Right atrium auricular region (tissue), 2 donors: ENCODE data around the gene CLDN34. TPM values are rescaled to one million over a fixed set of nuclear protein-coding genes. Genes with fewer than 3 reads are reported as not detected.

Experiments
- DNase-seq: peaks from one replicate; pipeline ENCODE4 v3.0.0-alpha.2; 2019; ENCODE audit warnings: low spot score
- H3K27ac ChIP-seq, 2 donors: fragments of 200-600 bp; sonication (generic); 1 replicate in 1 of 2; 2 replicates in 1 of 2; pipeline ENCODE4 v1.5.1; 2016 to 2019
- H3K27me3 ChIP-seq, 2 donors: fragments of 200-600 bp; sonication (generic); one replicate each; pipeline versions ENCODE4 v1.5.1 to v1.6.0; 2017 to 2019
- H3K36me3 ChIP-seq: fragments of 200-600 bp; sonication (generic); one replicate; pipeline ENCODE4 v1.5.1; 2016
- H3K4me1 ChIP-seq, 2 donors: fragments of 200-600 bp; sonication (generic); one replicate each; pipeline versions ENCODE4 v1.5.1 to v1.6.0; 2017 to 2019
- H3K4me3 ChIP-seq, 2 donors: fragments of 200-600 bp; sonication (generic); 1 replicate in 1 of 2; 2 replicates in 1 of 2; pipeline ENCODE4 v1.5.1; 2017 to 2019; ENCODE audit warnings: mild to moderate bottlenecking in 1 of 2, moderate library complexity in 1 of 2
- H3K9me3 ChIP-seq, 2 donors: fragments of 200-600 bp; sonication (generic); one replicate each; pipeline ENCODE4 v1.5.1; 2019
- total RNA-seq, 2 donors: library from RNA; depleted of rRNA; stranded (reverse); fragments of >200 nt; gene quantifications; one replicate each; pipeline ENCODE4 v1.1.0, GENCODE V29; 2016
- TF ChIP-seq, protein P1 (sequence below), 2 donors: fragments of 200-600 bp; sonication (generic); IDR thresholded peaks; one replicate each; pipeline ENCODE4 v1.5.1; 2019; ENCODE audit warnings: antibody characterized with exemption in 2 of 2

The CLDN34 gene
- total RNA-seq, 2 donors from 2014 or later = not detected

DNA sequence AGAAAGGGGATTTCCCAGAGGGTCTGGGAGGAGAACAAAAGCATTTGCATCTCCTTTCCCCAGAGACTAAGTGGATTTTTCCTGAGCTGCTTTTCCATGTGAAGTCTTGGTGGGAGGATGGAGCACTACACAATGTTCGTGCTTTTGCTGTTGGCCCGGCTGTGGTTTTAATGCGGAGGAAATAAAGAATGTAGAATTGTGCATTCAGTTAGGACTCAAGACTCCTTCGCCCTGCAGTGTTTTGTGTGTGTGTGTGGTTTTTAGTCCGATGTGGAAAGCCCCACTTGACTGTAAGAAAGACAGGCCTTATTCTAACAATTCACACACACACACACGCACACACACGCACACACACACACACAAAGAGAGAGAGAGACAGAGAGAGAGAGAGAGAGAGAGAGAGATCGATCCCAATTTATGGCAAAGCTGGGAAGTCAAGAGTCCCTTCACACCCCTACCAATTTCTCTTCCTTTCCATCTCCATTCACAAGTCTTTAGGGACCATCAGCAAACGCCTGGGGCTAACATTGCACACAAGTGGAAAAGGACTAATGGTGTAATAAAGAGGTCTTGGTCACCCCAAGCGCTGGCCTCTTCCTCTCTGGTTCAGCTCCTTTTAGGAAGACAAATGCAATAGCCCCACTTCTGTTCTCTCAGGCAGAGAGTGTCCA is 44.2 kb downstream of the CLDN34 start:
- Histone ChIP-seq H3K9me3 (no peaks in the 10 kb centered on the region), H3K27ac (no peak overlapping the region), H3K27me3 (no peaks in the 10 kb centered on the region), H3K4me3 (no peak overlapping the region), H3K4me1 (peaks cover 0 to 10% of the 10 kb centered on the region in 2 donors), H3K36me3 (no peaks in the 10 kb centered on the region)
- no peak for DNase-seq
- TF ChIP-seq, protein P1, sequence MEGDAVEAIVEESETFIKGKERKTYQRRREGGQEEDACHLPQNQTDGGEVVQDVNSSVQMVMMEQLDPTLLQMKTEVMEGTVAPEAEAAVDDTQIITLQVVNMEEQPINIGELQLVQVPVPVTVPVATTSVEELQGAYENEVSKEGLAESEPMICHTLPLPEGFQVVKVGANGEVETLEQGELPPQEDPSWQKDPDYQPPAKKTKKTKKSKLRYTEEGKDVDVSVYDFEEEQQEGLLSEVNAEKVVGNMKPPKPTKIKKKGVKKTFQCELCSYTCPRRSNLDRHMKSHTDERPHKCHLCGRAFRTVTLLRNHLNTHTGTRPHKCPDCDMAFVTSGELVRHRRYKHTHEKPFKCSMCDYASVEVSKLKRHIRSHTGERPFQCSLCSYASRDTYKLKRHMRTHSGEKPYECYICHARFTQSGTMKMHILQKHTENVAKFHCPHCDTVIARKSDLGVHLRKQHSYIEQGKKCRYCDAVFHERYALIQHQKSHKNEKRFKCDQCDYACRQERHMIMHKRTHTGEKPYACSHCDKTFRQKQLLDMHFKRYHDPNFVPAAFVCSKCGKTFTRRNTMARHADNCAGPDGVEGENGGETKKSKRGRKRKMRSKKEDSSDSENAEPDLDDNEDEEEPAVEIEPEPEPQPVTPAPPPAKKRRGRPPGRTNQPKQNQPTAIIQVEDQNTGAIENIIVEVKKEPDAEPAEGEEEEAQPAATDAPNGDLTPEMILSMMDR (IDR thresholded peaks at IDR 0.05) = no peak

DNA sequence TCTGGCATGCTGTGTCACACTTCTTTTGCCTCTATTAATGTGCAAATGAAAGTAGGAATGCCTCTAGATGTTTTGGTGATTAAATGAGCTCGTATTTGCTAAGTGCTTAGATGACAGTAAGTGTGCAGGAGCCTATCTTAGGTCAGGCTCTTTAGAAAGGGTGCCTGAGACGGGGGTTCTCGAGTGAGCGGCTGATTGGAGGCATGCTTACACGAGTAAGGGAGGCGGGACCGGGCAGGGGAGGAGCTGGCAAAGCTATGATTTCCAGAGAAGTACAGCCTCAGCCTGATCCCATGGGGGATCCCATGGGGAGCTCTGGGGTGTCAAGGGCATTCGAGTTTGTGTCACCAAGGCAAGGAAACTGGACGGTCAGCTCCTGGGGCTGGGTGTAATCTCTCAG is 44.8 kb downstream of the CLDN34 start:
- Histone ChIP-seq H3K27me3 (no peaks in the 10 kb centered on the region), H3K27ac (no peak overlapping the region)
- TF ChIP-seq, protein P1 (IDR thresholded peaks at IDR 0.05) = no peak

DNA sequence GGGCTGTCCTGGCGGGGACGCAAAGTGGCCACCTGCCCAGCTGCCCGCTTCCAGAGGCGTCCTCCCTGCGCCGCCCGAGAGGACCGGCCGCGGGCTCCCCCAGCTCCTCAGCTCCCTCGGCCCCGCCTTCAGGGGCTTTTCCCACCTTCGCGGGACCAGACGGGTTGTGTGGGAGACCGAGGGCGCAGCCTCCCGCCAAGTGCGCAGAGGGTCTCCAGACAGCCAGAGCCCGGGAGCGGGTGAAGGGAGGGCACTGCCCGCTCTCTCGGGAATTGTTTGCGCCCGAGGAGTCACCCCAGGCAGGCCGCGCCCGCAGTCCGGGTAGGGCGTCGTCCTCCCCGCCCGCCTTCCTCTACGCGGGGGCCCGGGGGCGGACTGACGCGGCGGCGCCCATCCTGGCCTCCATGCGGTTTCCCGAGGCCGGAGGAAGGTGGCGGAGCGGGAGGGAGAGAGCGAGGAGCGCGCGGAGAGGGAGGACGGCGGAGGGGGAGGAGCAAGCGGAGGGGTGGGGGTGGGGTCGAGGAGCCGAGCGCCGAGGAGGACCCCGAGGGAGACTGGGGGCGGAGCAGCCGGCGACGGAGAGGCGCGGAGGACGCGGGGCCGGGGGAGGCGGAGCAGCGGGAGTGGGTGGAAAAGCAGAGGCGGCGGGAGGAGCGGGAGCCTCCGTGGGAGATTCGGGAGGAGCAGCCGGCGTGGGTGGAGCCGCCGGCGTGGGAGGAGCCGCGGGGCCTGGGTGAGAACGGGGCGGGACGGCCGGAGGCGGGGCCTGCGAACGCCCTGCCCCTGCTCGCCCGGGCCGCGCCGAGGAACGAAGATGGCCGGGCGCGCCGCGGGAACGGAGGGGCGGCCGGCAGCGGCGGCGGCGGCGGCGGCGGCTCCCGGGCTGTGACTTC is 47.5 kb downstream of the CLDN34 start:
- peaks cover 0 to 19% of the 10 kb centered on the region in 2 donors for H3K4me1 ChIP-seq
- no peaks in the 10 kb centered on the region for H3K27me3 ChIP-seq
- H3K36me3 ChIP-seq = no peaks in the 10 kb centered on the region
- TF ChIP-seq, protein P1 (IDR thresholded peaks at IDR 0.05) = no peak
- H3K27ac ChIP-seq = peak overlapping the region; percentile 84 to 88
- peak; percentile 80 for DNase-seq
- no peaks in the 10 kb centered on the region for H3K9me3 ChIP-seq
- H3K4me3 ChIP-seq = peak overlapping the region; percentile 46 to 60

More for the DNA sequence above, 44.8 kb downstream of the CLDN34 start:
- DNase-seq = no peak
- Histone ChIP-seq H3K4me1 (peaks cover 0 to 13% of the 10 kb centered on the region in 2 donors), H3K36me3 (no peaks in the 10 kb centered on the region), H3K9me3 (no peaks in the 10 kb centered on the region), H3K4me3 (no peak overlapping the region)

DNA sequence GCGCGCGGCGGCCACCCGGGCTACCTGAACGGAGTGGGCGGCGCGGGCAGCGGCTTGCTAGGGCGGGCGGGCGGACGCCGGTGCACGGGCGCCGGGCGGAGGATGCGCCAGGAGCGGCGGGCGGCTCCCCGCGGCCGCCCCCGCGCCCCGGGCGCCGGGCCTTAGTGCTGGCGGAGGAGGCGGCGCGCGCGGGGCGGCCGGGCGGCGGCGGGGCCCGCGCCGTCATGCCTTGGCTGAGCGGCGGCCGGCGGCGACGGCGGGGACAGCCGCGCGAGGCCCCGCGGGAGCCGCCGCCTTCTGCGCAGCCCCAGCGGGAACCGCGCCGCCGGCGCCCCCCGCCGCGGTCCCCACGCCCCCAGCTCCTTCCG is 48.2 kb downstream of the CLDN34 start:
- H3K27ac ChIP-seq = peak overlapping the region; percentile 83 to 85
- H3K9me3 ChIP-seq = no peaks in the 10 kb centered on the region
- H3K27me3 ChIP-seq = no peaks in the 10 kb centered on the region
- DNase-seq = no peak
- no peaks in the 10 kb centered on the region for H3K36me3 ChIP-seq
- TF ChIP-seq, protein P1 (IDR thresholded peaks at IDR 0.05) = no peak
- peaks cover 0 to 15% of the 10 kb centered on the region in 2 donors for H3K4me1 ChIP-seq
- H3K4me3 ChIP-seq = peak overlapping the region; percentile 60 to 69

DNA sequence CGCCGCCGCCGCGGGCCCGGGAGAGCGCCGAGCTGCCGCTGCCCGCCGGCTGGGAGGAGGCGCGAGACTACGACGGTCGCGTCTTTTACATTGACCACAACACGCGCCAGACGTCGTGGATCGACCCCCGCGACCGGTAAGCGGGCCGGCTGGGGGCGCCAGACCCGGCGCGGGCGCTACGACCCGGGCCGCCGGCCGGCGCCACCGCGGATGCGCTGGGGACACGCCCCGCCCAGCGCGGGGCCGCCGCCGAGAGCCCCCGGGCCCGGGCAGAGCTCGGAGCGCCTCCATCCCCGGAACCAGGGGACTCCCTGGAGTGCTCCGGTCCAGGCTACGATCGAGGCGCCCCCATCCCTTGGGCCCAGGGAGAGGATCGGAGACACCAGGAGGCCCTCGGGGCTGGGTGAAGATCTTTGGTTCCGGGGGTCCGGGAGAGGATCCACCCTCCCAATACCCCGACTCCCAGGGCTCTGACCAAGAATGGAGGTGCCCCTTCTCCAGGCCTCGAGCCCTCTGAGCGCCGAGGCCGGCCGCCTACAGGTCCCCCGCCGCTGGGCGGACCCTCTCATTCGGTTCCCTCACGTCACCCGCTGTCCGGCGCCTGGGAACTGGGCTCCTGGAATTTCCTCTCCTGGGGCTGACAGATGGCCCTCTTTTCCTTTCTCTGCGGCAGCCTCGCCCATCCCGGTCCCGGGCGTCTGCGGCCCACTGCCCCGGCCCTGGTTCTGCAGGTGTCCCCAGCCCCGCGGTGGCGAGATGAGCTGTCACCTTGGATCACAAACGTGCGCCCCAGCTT is 48.8 kb downstream of the CLDN34 start:
- peak overlapping the region; percentile 83 to 85 for H3K27ac ChIP-seq
- DNase-seq = peak; percentile 66
- peak overlapping the region; percentile 55 to 69 for H3K4me3 ChIP-seq
- no peaks in the 10 kb centered on the region for H3K9me3 ChIP-seq
- peaks cover 0 to 13% of the 10 kb centered on the region in 2 donors for H3K4me1 ChIP-seq
- TF ChIP-seq, protein P1 (IDR thresholded peaks at IDR 0.05) = no peak
- H3K27me3 ChIP-seq = no peaks in the 10 kb centered on the region
- no peaks in the 10 kb centered on the region for H3K36me3 ChIP-seq
